Caco-2 (cell line): ENCODE results near the gene PTGIS. TPM values are rescaled to one million over a fixed set of nuclear protein-coding genes. Genes with fewer than 3 reads are reported as not detected.

Experiments
- BruUV-seq: library from RNA; stranded (reverse); fragments of 400-500 nt; replicated peaks from 2 replicates; lab custom pipeline; 2021; lab: Mats Ljungman, UMichigan
- CTCF ChIA-PET: fragments of 300-600 bp; sonication (Branson Sonifier 250); formaldehyde crosslinking; loops from one replicate; lab custom pipeline; 2022; ENCODE audit warnings: antibody characterized with exemption; lab: Charles Lee
- POLR2A ChIA-PET: fragments of 300-600 bp; sonication (Branson Sonifier 250); formaldehyde crosslinking; loops from one replicate; lab custom pipeline; 2022; ENCODE audit warnings: antibody characterized with exemption; lab: Charles Lee
- DNase-seq, 2 experiments: peaks; one replicate each; pipeline versions ENCODE4 v3.0.0 to v3.0.0-alpha.2; 2020 to 2022
- H3K27me3 ChIP-seq: replicated peaks from 2 replicates; pipeline ENCODE4 v1.6.0; 2011; ENCODE audit warnings: low read length; ENCODE audit not compliant: control insufficient read depth, insufficient read depth
- H3K36me3 ChIP-seq: 2 replicates; pipeline ENCODE4 v1.5.1; 2011; ENCODE audit warnings: low read length; ENCODE audit not compliant: control insufficient read depth, insufficient read depth
- H3K4me1 ChIP-seq: fragments of 250-450 bp; sonication (Bioruptor Pico); 2 replicates; pipeline ENCODE4 v1.5.1; 2020; ENCODE audit warnings: mild to moderate bottlenecking
- H3K4me3 ChIP-seq: 2 replicates; pipeline ENCODE4 v1.5.1; 2011; ENCODE audit warnings: low read depth, mild to moderate bottlenecking, control low read depth, low read length
- H3K9me3 ChIP-seq: fragments of 250-450 bp; sonication (Bioruptor Pico); 2 replicates; pipeline ENCODE4 v1.5.1; 2020; ENCODE audit warnings: mild to moderate bottlenecking, moderate library complexity
- H3K27ac Mint-ChIP-seq: one replicate; pipeline ENCODE4 v1.8.0; 2022; ENCODE audit warnings: mixed read lengths; ENCODE audit not compliant: unreplicated experiment
- H3K27me3 Mint-ChIP-seq: one replicate; pipeline ENCODE4 v1.8.0; 2022; ENCODE audit warnings: mixed read lengths; ENCODE audit not compliant: insufficient read depth, unreplicated experiment
- H3K36me3 Mint-ChIP-seq: one replicate; pipeline ENCODE4 v1.8.0; 2022; ENCODE audit warnings: mild to moderate bottlenecking, mixed read lengths; ENCODE audit not compliant: insufficient read depth, unreplicated experiment
- H3K4me1 Mint-ChIP-seq: one replicate; pipeline ENCODE4 v1.8.0; 2022; ENCODE audit warnings: low read depth, mixed read lengths; ENCODE audit not compliant: unreplicated experiment
- H3K4me3 Mint-ChIP-seq: one replicate; pipeline ENCODE4 v1.8.0; 2022; ENCODE audit warnings: mild to moderate bottlenecking, moderate library complexity, mixed read lengths; ENCODE audit not compliant: unreplicated experiment
- H3K9me3 Mint-ChIP-seq: one replicate; pipeline ENCODE4 v1.8.0; 2022; ENCODE audit warnings: mixed read lengths; ENCODE audit not compliant: unreplicated experiment
- CTCF ChIP-seq, 2 experiments: fragments of 200-600 bp in 1 of 2; IDR thresholded peaks; 1 replicate in 1 of 2; 2 replicates in 1 of 2; pipeline versions ENCODE4 v1.5.1 to v1.8.0; 2011 to 2022; ENCODE audit warnings: antibody characterized with exemption in 1 of 2, control low read depth in 1 of 2, inconsistent platforms in 1 of 2, low read depth in 1 of 2, low read length in 1 of 2, mild to moderate bottlenecking in 1 of 2, moderate library complexity in 1 of 2; ENCODE audit not compliant: insufficient read depth in 1 of 2, severe bottlenecking in 1 of 2, unreplicated experiment in 1 of 2
- intact Hi-C: fragments of 100-400 bp; cut with micrococcal nuclease; formaldehyde crosslinking; loops from one replicate; pipeline ENCODE4 v1.10.0; 2022; ENCODE audit not compliant: unreplicated experiment
- total RNA-seq: library from RNA; stranded (reverse); gene quantifications from 2 replicates; pipeline ENCODE4 v1.2.3, GENCODE V29; 2022

PTGIS gene
- total RNA-seq, 1 experiment from 2014 or later: 2.7 TPM

- Mint-ChIP-seq H3K4me1 (no peaks in the 10 kb centered on the region), H3K27me3 (peaks cover 37% of the 10 kb centered on the region), H3K27ac (no peak overlapping the region), H3K4me3 (no peak overlapping the region), H3K9me3 (no peaks in the 10 kb centered on the region), H3K36me3 (no peaks in the 10 kb centered on the region)
- H3K4me3 ChIP-seq: no peak overlapping the region
- no peak for TF ChIP-seq CTCF (IDR thresholded peaks at IDR 0.05; ENCODE audit: insufficient read depth in 1 of 2, low read depth in 1 of 2, low read length in 1 of 2, severe bottlenecking in 1 of 2, unreplicated experiment in 1 of 2)
- BruUV-seq: no TSS peak
- intact Hi-C loops: no loop called here
- no peaks in the 10 kb centered on the region for H3K4me1 ChIP-seq
- CTCF ChIA-PET: interaction anchor here (0.6 kb wide), 1 partner anchor 21 kb away, joined by 4 read pairs; no protein-coding TSS in a partner anchor
- H3K27me3 ChIP-seq: peaks cover 3% of the 10 kb centered on the region
- peaks cover 3% of the 10 kb centered on the region; the same call in 1 of the 2 replicates for H3K9me3 ChIP-seq
- POLR2A ChIA-PET: interaction anchor here (0.7 kb wide), 1 partner anchor 487 kb away, joined by 3 read pairs; no protein-coding TSS in a partner anchor
- DNase-seq: no peak
- H3K36me3 ChIP-seq: no peaks in the 10 kb centered on the region
Observed at GRCh38 chr20:49461894-49462620, 105.9 kb downstream of the PTGIS start.

DNA sequence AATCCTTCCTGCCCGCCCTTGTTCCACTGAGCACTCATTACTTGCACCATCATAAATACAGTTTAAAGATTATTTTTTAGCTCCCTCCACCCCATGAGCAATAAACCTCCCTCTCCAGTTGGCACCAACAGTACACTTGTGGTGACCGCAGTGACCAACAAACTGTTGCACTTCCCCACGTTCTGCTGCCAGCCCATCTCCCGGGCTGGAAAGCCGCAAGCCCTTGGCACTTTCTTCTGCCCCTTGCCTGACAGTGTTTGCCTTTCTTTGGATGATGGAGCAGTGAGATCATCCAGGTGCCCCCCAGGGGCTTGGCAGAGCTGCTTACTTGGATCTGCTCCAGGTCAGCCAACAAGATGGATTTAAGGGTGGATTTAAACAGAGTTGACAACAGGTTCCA is 107.0 kb downstream of the PTGIS start:
- Mint-ChIP-seq H3K4me3 (no peak overlapping the region), H3K9me3 (no peaks in the 10 kb centered on the region), H3K27ac (no peak overlapping the region), H3K27me3 (peaks cover 38% of the 10 kb centered on the region), H3K4me1 (no peaks in the 10 kb centered on the region), H3K36me3 (no peaks in the 10 kb centered on the region)
- Histone ChIP-seq H3K36me3 (no peaks in the 10 kb centered on the region), H3K4me3 (no peak overlapping the region), H3K4me1 (no peaks in the 10 kb centered on the region), H3K9me3 (no peaks in the 10 kb centered on the region), H3K27me3 (peaks cover 3% of the 10 kb centered on the region)
- ChIA-PET POLR2A (no interaction called here), CTCF (no interaction called here)
- TF ChIP-seq CTCF (IDR thresholded peaks at IDR 0.05; ENCODE audit: insufficient read depth in 1 of 2, low read depth in 1 of 2, low read length in 1 of 2, severe bottlenecking in 1 of 2, unreplicated experiment in 1 of 2): no peak
- no TSS peak for BruUV-seq
- DNase-seq: no peak
- intact Hi-C loops: no loop called here

DNA sequence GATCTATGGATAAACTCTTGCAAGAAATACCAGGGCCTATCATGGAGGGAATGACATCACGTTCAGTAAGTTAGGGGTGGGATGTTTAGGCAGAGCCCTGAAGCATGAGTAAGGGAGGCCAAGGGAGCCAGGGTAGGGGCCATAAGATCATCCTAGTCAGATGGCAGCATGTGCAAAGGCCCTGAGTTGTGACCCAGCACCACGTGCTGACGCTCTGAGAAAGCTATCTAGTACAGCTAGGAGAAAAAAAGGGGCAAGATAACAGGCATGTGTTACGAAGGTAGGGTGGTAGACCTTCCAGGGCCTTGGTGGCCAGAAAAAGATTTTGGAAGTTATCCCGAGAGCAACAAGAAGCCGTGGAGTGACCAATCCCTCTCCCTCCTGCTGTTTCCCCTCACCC is 107.8 kb downstream of the PTGIS start:
- Histone ChIP-seq H3K4me3 (no peak overlapping the region), H3K27me3 (peaks cover 3% of the 10 kb centered on the region), H3K9me3 (no peaks in the 10 kb centered on the region), H3K4me1 (no peaks in the 10 kb centered on the region), H3K36me3 (no peaks in the 10 kb centered on the region)
- POLR2A ChIA-PET: no interaction called here
- H3K36me3 Mint-ChIP-seq: no peaks in the 10 kb centered on the region
- H3K4me1 Mint-ChIP-seq: no peaks in the 10 kb centered on the region
- no peak overlapping the region for H3K27ac Mint-ChIP-seq
- no peaks in the 10 kb centered on the region for H3K9me3 Mint-ChIP-seq
- CTCF ChIA-PET: no interaction called here
- H3K27me3 Mint-ChIP-seq: peaks cover 40% of the 10 kb centered on the region
- no TSS peak for BruUV-seq
- H3K4me3 Mint-ChIP-seq: no peak overlapping the region
- DNase-seq: no peak
- intact Hi-C loops: no loop called here
- TF ChIP-seq CTCF (IDR thresholded peaks at IDR 0.05; ENCODE audit: insufficient read depth in 1 of 2, low read depth in 1 of 2, low read length in 1 of 2, severe bottlenecking in 1 of 2, unreplicated experiment in 1 of 2): no peak
